Measurements from ENCODE around the gene NAP1L1.
A peak's percentile ranks its signal among the peaks of the same experiment; 100 is the strongest.

DNA sequence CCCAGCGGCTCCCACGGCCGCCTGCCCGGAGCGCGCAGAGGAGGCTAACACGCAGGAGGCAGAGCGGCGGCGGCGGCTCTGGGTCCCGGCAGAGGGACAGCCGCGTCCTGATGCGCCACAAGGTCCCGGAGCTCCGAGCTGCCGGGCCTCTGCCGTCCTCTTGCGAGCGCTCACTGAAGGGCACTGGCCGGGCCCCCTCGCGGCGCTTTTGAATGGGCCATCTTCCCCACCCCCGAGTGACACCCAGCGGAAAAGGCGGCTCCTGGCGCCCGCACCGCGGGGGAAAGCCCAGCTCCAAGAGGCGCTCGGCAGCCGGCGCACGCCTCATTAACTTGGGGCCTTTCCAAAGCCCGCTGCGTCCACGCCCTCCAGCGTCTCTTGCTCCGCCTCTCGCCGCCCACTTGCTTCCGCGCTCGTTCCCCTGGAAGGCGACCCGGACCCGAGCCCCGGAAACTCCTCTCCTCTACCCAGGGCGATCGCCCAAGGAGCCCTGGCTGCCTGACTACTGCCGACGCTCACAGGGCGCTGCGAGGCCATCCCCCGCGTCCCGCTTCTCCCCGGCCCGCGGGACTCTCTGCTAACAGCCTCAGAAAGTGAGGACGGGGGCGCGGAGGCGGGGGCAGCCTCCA is 53.0 kb downstream of the NAP1L1 start, which contains the start of gene PHLDA1:
- TF ChIP-seq CREB1 (CRISPR knock-in tag; IDR thresholded peaks at IDR 0.05) (no peak), TP53 (CRISPR knock-in tag; IDR thresholded peaks at IDR 0.05) (peak; percentile 71; the same call in 1 of the 2 replicates), JUN (CRISPR knock-in tag; IDR thresholded peaks at IDR 0.05) (peak; percentile 56; the same call in 1 of the 2 replicates)

Data from WTC11 (cell line).